NB4 (cell line): ENCODE data around the gene SEMA3C.

Experiments used
- DNase-seq: peaks from one replicate; pipeline ENCODE4 v3.0.0; 2010; ENCODE audit warnings: low read depth
- H3K4me3 ChIP-seq: one replicate; pipeline ENCODE4 v1.5.1; 2011; ENCODE audit warnings: mild to moderate bottlenecking, low read depth, low read length, moderate library complexity
- CTCF ChIP-seq: IDR thresholded peaks from one replicate; pipeline ENCODE4 v1.5.1; 2012; ENCODE audit warnings: low read depth, low read length
- MAX ChIP-seq: IDR thresholded peaks from 2 replicates; pipeline ENCODE4 v1.6.1; 2011; ENCODE audit warnings: low read depth, low read length
- MYC ChIP-seq: IDR thresholded peaks from 2 replicates; pipeline ENCODE4 v1.6.1; 2011; ENCODE audit warnings: low read depth, low read length
- POLR2A ChIP-seq: IDR thresholded peaks from 2 replicates; pipeline ENCODE4 v1.6.1; 2011; ENCODE audit warnings: mild to moderate bottlenecking; ENCODE audit not compliant: insufficient read length; ENCODE audit errors: extremely low read depth

Gene SEMA3C

GRCh38 chr7:80833289-80834268 lies 85.3 kb downstream of the SEMA3C start:
- no peak for TF ChIP-seq CTCF
- no peak for DNase-seq
- H3K4me3 ChIP-seq: no peak overlapping the region

GRCh38 chr7:80832006-80832405 lies 86.8 kb downstream of the SEMA3C start:
- H3K4me3 ChIP-seq: no peak overlapping the region
- DNase-seq: no peak
- no peak for TF ChIP-seq POLR2A
- no peak for TF ChIP-seq MAX
- no peak for TF ChIP-seq CTCF
- no peak for TF ChIP-seq MYC

GRCh38 chr7:80830584-80831285 lies 88.1 kb downstream of the SEMA3C start:
- no peak for TF ChIP-seq CTCF
- TF ChIP-seq POLR2A: no peak
- TF ChIP-seq MAX: no peak
- no peak for TF ChIP-seq MYC
- no peak for DNase-seq
- no peak overlapping the region for H3K4me3 ChIP-seq

- DNase-seq: no peak
- TF ChIP-seq MYC: no peak
- TF ChIP-seq POLR2A: no peak
- no peak for TF ChIP-seq MAX
- TF ChIP-seq CTCF: no peak
- H3K4me3 ChIP-seq: no peak overlapping the region
Observed at GRCh38 chr7:80830010-80830409, 88.8 kb downstream of the SEMA3C start.

- TF ChIP-seq MAX: no peak
- no peak for TF ChIP-seq CTCF
- TF ChIP-seq POLR2A: no peak
- no peak for TF ChIP-seq MYC
- H3K4me3 ChIP-seq: no peak overlapping the region
- no peak for DNase-seq
Observed at GRCh38 chr7:80829527-80829926, 89.3 kb downstream of the SEMA3C start.
